ENCODE measurements around the gene LMTK2.
A peak's percentile ranks its signal among the peaks of the same experiment; 100 is the strongest.
"Not testable (repeated sequence)": the region's sequence is repeated elsewhere in the genome, so short reads cannot be mapped to it uniquely, and the experiment has no call there.

Gene LMTK2

GRCh38 chr7:98107313-98107721 lies 655 bp downstream of the LMTK2 start:
- DNase-seq: no peak

GRCh38 chr7:98110249-98111022 lies 3.8 kb downstream of the LMTK2 start:
- no peak for DNase-seq

GRCh38 chr7:98112077-98112476 lies 5.4 kb downstream of the LMTK2 start:
- DNase-seq: no peak

GRCh38 chr7:98115746-98116525 lies 9.3 kb downstream of the LMTK2 start:
- no peak for DNase-seq

- DNase-seq: no peak
Observed at GRCh38 chr7:98116656-98117461, 10.2 kb downstream of the LMTK2 start.

GRCh38 chr7:98119256-98119918 lies 12.7 kb downstream of the LMTK2 start:
- no peak for DNase-seq

- no peak for DNase-seq
Observed at GRCh38 chr7:98120559-98120958, 13.9 kb downstream of the LMTK2 start.

GRCh38 chr7:98121388-98121787 lies 14.7 kb downstream of the LMTK2 start:
- not testable (repeated sequence) for DNase-seq

GRCh38 chr7:98123365-98123696 lies 16.7 kb downstream of the LMTK2 start:
- DNase-seq: no peak

GRCh38 chr7:98125759-98126158 lies 19.1 kb downstream of the LMTK2 start:
- no peak for DNase-seq

GRCh38 chr7:98126311-98127142 lies 19.9 kb downstream of the LMTK2 start:
- DNase-seq: no peak

GRCh38 chr7:98128346-98128745 lies 21.7 kb downstream of the LMTK2 start:
- no peak for DNase-seq

GRCh38 chr7:98130959-98131358 lies 24.3 kb downstream of the LMTK2 start:
- DNase-seq: no peak

- no peak for DNase-seq
Observed at GRCh38 chr7:98133181-98133580, 26.5 kb downstream of the LMTK2 start.

- DNase-seq: no peak
Observed at GRCh38 chr7:98133621-98134303, 27.1 kb downstream of the LMTK2 start.

GRCh38 chr7:98134420-98135228 lies 28.0 kb downstream of the LMTK2 start:
- no peak for DNase-seq

GRCh38 chr7:98135984-98136383 lies 29.3 kb downstream of the LMTK2 start:
- DNase-seq: peak; percentile 54

GRCh38 chr7:98136423-98136822 lies 29.8 kb downstream of the LMTK2 start:
- DNase-seq: no peak

- no peak for DNase-seq
Observed at GRCh38 chr7:98137134-98137825, 30.6 kb downstream of the LMTK2 start.

GRCh38 chr7:98137826-98138151 lies 31.1 kb downstream of the LMTK2 start:
- no peak for DNase-seq
